HCT116 (cell line): ENCODE data around the gene DOCK11. TPM values are rescaled to one million over a fixed set of nuclear protein-coding genes. Genes with fewer than 3 reads are reported as not detected.

Source experiments
- ATAC-seq: fragments of 200-7000 bp; cut with Tn5 transposase; 2 replicates; pipeline ENCODE4 v1.9.1; 2020; ENCODE audit warnings: mild to moderate bottlenecking, moderate library complexity
- BruUV-seq: library from RNA; stranded (reverse); fragments of 400-500 nt; replicated peaks from 2 replicates; lab custom pipeline; 2021; lab: Mats Ljungman, UMichigan
- CTCF ChIA-PET: fragments of 300-600 bp; sonication (Branson Sonifier 250); formaldehyde crosslinking; loops from one replicate; lab custom pipeline; 2021; ENCODE audit warnings: antibody characterized with exemption; lab: Charles Lee
- POLR2A ChIA-PET: fragments of 300-600, 350-600 bp; sonication (Branson Sonifier 250); formaldehyde crosslinking; loops from one replicate; lab custom pipeline; 2021; ENCODE audit warnings: antibody characterized with exemption; lab: Charles Lee
- RAD21 ChIA-PET, 2 experiments: fragments of 300-600 bp; sonication (Branson Sonifier 250); formaldehyde crosslinking; loops; one replicate each; lab custom pipeline; 2023; ENCODE audit warnings: low total read pairs in 2 of 2; ENCODE audit not compliant: uncharacterized antibody in 2 of 2, unreplicated experiment in 2 of 2, low non-redundant PET in 1 of 2; lab: Charles Lee
- DNase-seq: peaks from one replicate; pipeline ENCODE4 v3.0.0-alpha.2; 2010; ENCODE audit warnings: low read depth, low spot score
- H2AFZ ChIP-seq: fragments of 200-600 bp; shearing (Covaris generic), sonication (generic); 2 replicates; pipeline ENCODE4 v1.6.1; 2017; ENCODE audit warnings: low read depth, mixed run types, mixed read lengths, antibody characterized with exemption, low read length; ENCODE audit not compliant: poor library complexity, severe bottlenecking
- H3K27ac ChIP-seq: 2 replicates; pipeline ENCODE4 v1.5.1; 2012; ENCODE audit warnings: low read depth, low read length
- H3K27me3 ChIP-seq: fragments of 200-600 bp; sonication (generic); 2 replicates; pipeline ENCODE4 v1.6.1; 2016; ENCODE audit warnings: mixed run types, low read length, mixed read lengths; ENCODE audit not compliant: insufficient read depth
- H3K36me3 ChIP-seq, 2 experiments: fragments of 200-500 bp in 1 of 2; fragments of 200-600 bp in 1 of 2; sonication (Bioruptor generic) in 1 of 2; sonication (generic) in 1 of 2; 2 replicates each; pipeline versions ENCODE4 v1.5.1 to v1.6.1; 2014 to 2016; ENCODE audit warnings: low read length in 2 of 2, inconsistent platforms in 1 of 2, mixed read lengths in 1 of 2, mixed run types in 1 of 2; ENCODE audit not compliant: insufficient read depth in 2 of 2, control insufficient read depth in 1 of 2
- H3K4me1 ChIP-seq, 2 experiments: fragments of 200-600 bp in 1 of 2; sonication (generic) in 1 of 2; 2 replicates each; pipeline versions ENCODE4 v1.5.1 to v1.6.1; 2012 to 2017; ENCODE audit warnings: low read length in 2 of 2, inconsistent platforms in 1 of 2, mild to moderate bottlenecking in 1 of 2, mixed read lengths in 1 of 2, mixed run types in 1 of 2, moderate library complexity in 1 of 2; ENCODE audit not compliant: insufficient read depth in 2 of 2, control insufficient read depth in 1 of 2
- H3K4me2 ChIP-seq: fragments of 200-600 bp; sonication (generic); 2 replicates; pipeline ENCODE4 v1.6.1; 2017; ENCODE audit warnings: mixed run types, low read length, mixed read lengths
- H3K4me3 ChIP-seq, 2 experiments: fragments of 200-600 bp in 1 of 2; sonication (generic) in 1 of 2; replicated peaks in 1 of 2; 2 replicates each; pipeline ENCODE4 v1.5.1; 2011 to 2016; ENCODE audit warnings: low read length in 2 of 2, control low read depth in 1 of 2, low read depth in 1 of 2, mild to moderate bottlenecking in 1 of 2, mixed read lengths in 1 of 2, mixed run types in 1 of 2
- H3K79me2 ChIP-seq: fragments of 200-600 bp; sonication (generic); 2 replicates; pipeline ENCODE4 v1.6.1; 2017; ENCODE audit warnings: mild to moderate bottlenecking, mixed run types, low read length, moderate library complexity, mixed read lengths; ENCODE audit not compliant: insufficient read depth
- H3K9ac ChIP-seq: fragments of 200-600 bp; sonication (generic); 2 replicates; pipeline ENCODE4 v1.6.1; 2016; ENCODE audit warnings: low read length, mixed read lengths
- H3K9me2 ChIP-seq: fragments of 200-600 bp; sonication (generic), shearing (Covaris generic); 2 replicates; pipeline ENCODE4 v1.6.1; 2017; ENCODE audit warnings: mixed run types, mild to moderate bottlenecking, moderate library complexity; ENCODE audit not compliant: insufficient read depth
- H3K9me3 ChIP-seq, 2 experiments: fragments of 200-500 bp in 1 of 2; fragments of 200-600 bp in 1 of 2; sonication (Bioruptor generic) in 1 of 2; sonication (generic) in 1 of 2; 2 replicates each; pipeline ENCODE4 v1.6.1; 2014 to 2017; ENCODE audit warnings: low read length in 2 of 2, mixed read lengths in 2 of 2, inconsistent platforms in 1 of 2, low read depth in 1 of 2, mild to moderate bottlenecking in 1 of 2, mixed run types in 1 of 2, moderate library complexity in 1 of 2; ENCODE audit not compliant: control insufficient read depth in 1 of 2, insufficient read depth in 1 of 2
- H4K20me1 ChIP-seq: fragments of 200-600 bp; sonication (generic), shearing (Covaris generic); 2 replicates; pipeline ENCODE4 v1.6.1; 2017; ENCODE audit warnings: mixed run types, mild to moderate bottlenecking, moderate library complexity; ENCODE audit not compliant: insufficient read depth
- ATF3 ChIP-seq: IDR thresholded peaks from 2 replicates; pipeline ENCODE4 v1.6.1; 2012
- CBX3 ChIP-seq: IDR thresholded peaks from 2 replicates; pipeline ENCODE4 v1.6.1; 2012; ENCODE audit warnings: low read depth
- CEBPB ChIP-seq: IDR thresholded peaks from 2 replicates; pipeline ENCODE4 v1.6.1; 2012; ENCODE audit warnings: low read depth
- CTCF ChIP-seq, 3 experiments: fragments of 200-600 bp in 1 of 3; sonication (generic) in 1 of 3; IDR thresholded peaks in 2 of 3; conservative IDR thresholded peaks in 1 of 3; 2 replicates each; pipeline ENCODE4 v1.5.1; 2012 to 2017; ENCODE audit warnings: low read depth in 2 of 3, low read length in 2 of 3, antibody characterized with exemption in 1 of 3, borderline replicate concordance in 1 of 3, control low read depth in 1 of 3, mild to moderate bottlenecking in 1 of 3, mixed read lengths in 1 of 3, mixed run types in 1 of 3, moderate library complexity in 1 of 3; ENCODE audit not compliant: insufficient read depth in 1 of 3
- ELF1 ChIP-seq: IDR thresholded peaks from 2 replicates; pipeline ENCODE4 v1.6.1; 2012; ENCODE audit warnings: low read depth, borderline replicate concordance
- EZH2 ChIP-seq: fragments of 200-600 bp; sonication (generic); IDR thresholded peaks from 2 replicates; pipeline ENCODE4 v1.6.1; 2017; ENCODE audit warnings: antibody characterized with exemption, mixed run types
- EZH2phosphoT487 ChIP-seq: fragments of 200-600 bp; IDR thresholded peaks from 2 replicates; pipeline ENCODE4 v1.6.1; 2018; ENCODE audit warnings: antibody characterized with exemption, borderline replicate concordance
- JUND ChIP-seq: IDR thresholded peaks from 2 replicates; pipeline ENCODE4 v1.6.1; 2012
- MAX ChIP-seq: IDR thresholded peaks from 2 replicates; pipeline ENCODE4 v1.6.1; 2012
- POLR2A ChIP-seq: IDR thresholded peaks from 2 replicates; pipeline ENCODE4 v1.7.0; 2011; ENCODE audit warnings: borderline replicate concordance; ENCODE audit not compliant: insufficient read depth, insufficient read length; ENCODE audit errors: extremely low read depth
- POLR2AphosphoS5 ChIP-seq: IDR thresholded peaks from 2 replicates; pipeline ENCODE4 v1.6.1; 2011; ENCODE audit warnings: mild to moderate bottlenecking, low read depth, low read length, moderate library complexity
- RAD21 ChIP-seq: IDR thresholded peaks from 2 replicates; pipeline ENCODE4 v1.6.1; 2012; ENCODE audit warnings: low read depth, mild to moderate bottlenecking
- REST ChIP-seq: IDR thresholded peaks from 2 replicates; pipeline ENCODE4 v1.6.1; 2012; ENCODE audit warnings: low read depth
- SIN3A ChIP-seq: IDR thresholded peaks from 2 replicates; pipeline ENCODE4 v1.6.1; 2012; ENCODE audit warnings: low read depth
- SP1 ChIP-seq: IDR thresholded peaks from 2 replicates; pipeline ENCODE4 v1.6.1; 2012; ENCODE audit warnings: low read depth
- SRF ChIP-seq: IDR thresholded peaks from 2 replicates; pipeline ENCODE4 v1.6.1; 2012; ENCODE audit warnings: low read depth
- TCF7L2 ChIP-seq: IDR thresholded peaks from 2 replicates; pipeline ENCODE4 v1.7.0; 2011; ENCODE audit warnings: borderline replicate concordance, inconsistent platforms; ENCODE audit not compliant: insufficient read depth, insufficient read length; ENCODE audit errors: extremely low read depth
- YY1 ChIP-seq: IDR thresholded peaks from 2 replicates; pipeline ENCODE4 v1.6.1; 2011; ENCODE audit warnings: low read length, low read depth, moderate library complexity, mild to moderate bottlenecking; ENCODE audit not compliant: insufficient replicate concordance; ENCODE audit errors: extremely low read depth
- ZNF274 ChIP-seq: fragments of 200-500 bp; sonication (Bioruptor generic); IDR thresholded peaks from 2 replicates; pipeline ENCODE4 v1.6.1; 2014; ENCODE audit warnings: mild to moderate bottlenecking, low read depth, low read length, inconsistent platforms
- intact Hi-C: fragments of 100-400 bp; cut with micrococcal nuclease; formaldehyde crosslinking; loops from 2 replicates; pipeline ENCODE4 v1.10.0; 2022
- total RNA-seq: library from RNA; stranded (reverse); gene quantifications from one replicate; pipeline ENCODE4 v1.2.1, GENCODE V29; 2021; ENCODE audit not compliant: unreplicated experiment
- TF ChIP-seq, protein P1 (sequence below): IDR thresholded peaks from 2 replicates; pipeline ENCODE4 v1.6.1; 2011; ENCODE audit warnings: mild to moderate bottlenecking, low read length, moderate library complexity; ENCODE audit not compliant: insufficient replicate concordance; ENCODE audit errors: extremely low read depth

The DOCK11 gene
- total RNA-seq, 1 experiment from 2014 or later: 0.59 TPM

DNA sequence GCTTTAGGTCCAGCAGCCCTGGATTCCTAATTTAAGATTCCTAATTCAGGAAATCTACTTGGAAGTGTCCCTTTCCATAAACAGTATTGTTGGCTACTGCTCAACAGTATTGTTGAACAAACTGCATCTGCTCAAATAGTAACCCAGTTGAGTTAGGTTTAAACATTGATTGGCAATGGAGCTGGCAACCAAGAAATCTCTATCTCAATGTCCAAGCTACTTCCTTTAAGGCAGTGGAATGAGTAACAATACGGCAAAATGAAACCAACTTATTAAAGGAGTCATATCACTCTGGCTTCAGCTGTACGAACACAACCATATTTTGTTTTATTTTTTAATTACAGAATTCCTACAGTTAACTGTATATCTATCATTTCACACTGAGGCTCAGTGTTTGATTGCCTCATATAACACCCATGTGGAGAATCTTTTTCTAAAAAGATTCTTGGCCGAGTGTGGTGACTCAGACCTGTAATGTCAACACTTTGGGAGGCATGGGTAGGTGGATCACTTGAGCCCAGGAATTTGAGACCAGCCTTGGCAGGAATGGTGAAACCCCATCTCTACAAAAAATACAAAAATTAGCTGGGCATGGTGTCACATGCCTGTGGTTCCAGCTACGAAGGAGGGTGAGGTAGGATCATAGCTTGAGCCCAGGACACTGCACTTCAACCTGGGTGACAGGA, 160.1 kb downstream of the DOCK11 start:
- ChIA-PET CTCF (interaction anchor here (1.6 kb wide), 1 partner anchor 11 kb away, joined by 3 read pairs; no protein-coding TSS in a partner anchor), POLR2A (no interaction called here)

More for the DNA sequence above, 160.1 kb downstream of the DOCK11 start:
- no peak overlapping the region for H2AFZ ChIP-seq
- no peaks in the 10 kb centered on the region for H3K4me1 ChIP-seq
- H3K9ac ChIP-seq: no peak overlapping the region
- no peak for TF ChIP-seq TCF7L2
- TF ChIP-seq SP1: no peak
- TF ChIP-seq EZH2: no peak
- no peak for TF ChIP-seq CBX3
- no peak for TF ChIP-seq RAD21
- TF ChIP-seq CTCF (IDR thresholded peaks at IDR 0.05 in 2 of 3, conservative IDR thresholded peaks at IDR 0.05 in 1 of 3; ENCODE audit: borderline replicate concordance in 1 of 3, insufficient read depth in 1 of 3, low read depth in 2 of 3, low read length in 2 of 3): no peak
- TF ChIP-seq ZNF274: no peak
- TF ChIP-seq SRF: no peak
- no peak for TF ChIP-seq REST
- TF ChIP-seq YY1: no peak
- TF ChIP-seq, protein P1, sequence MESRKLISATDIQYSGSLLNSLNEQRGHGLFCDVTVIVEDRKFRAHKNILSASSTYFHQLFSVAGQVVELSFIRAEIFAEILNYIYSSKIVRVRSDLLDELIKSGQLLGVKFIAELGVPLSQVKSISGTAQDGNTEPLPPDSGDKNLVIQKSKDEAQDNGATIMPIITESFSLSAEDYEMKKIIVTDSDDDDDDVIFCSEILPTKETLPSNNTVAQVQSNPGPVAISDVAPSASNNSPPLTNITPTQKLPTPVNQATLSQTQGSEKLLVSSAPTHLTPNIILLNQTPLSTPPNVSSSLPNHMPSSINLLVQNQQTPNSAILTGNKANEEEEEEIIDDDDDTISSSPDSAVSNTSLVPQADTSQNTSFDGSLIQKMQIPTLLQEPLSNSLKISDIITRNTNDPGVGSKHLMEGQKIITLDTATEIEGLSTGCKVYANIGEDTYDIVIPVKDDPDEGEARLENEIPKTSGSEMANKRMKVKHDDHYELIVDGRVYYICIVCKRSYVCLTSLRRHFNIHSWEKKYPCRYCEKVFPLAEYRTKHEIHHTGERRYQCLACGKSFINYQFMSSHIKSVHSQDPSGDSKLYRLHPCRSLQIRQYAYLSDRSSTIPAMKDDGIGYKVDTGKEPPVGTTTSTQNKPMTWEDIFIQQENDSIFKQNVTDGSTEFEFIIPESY: no peak
- no peak for TF ChIP-seq CEBPB
- TF ChIP-seq ATF3: no peak
- no peak for TF ChIP-seq JUND
- no peak for TF ChIP-seq SIN3A
- TF ChIP-seq MAX: no peak
- no peak for TF ChIP-seq POLR2A
- no peak for TF ChIP-seq POLR2AphosphoS5
- no peak for TF ChIP-seq ELF1
- no peak for TF ChIP-seq EZH2phosphoT487
- TF ChIP-seq, all 23 proteins: peak for 0
- Histone ChIP-seq H3K4me2 (peak overlapping the region; percentile 5; the same call in 1 of the 2 replicates), H3K4me3 (no peak overlapping the region), H3K36me3 (no peaks in the 10 kb centered on the region), H3K9me2 (no peaks in the 10 kb centered on the region), H3K9me3 (no peaks in the 10 kb centered on the region), H3K27me3 (no peaks in the 10 kb centered on the region), H3K79me2 (no peaks in the 10 kb centered on the region), H3K27ac (no peak overlapping the region), H4K20me1 (no peaks in the 10 kb centered on the region)
- ATAC-seq: no peak
- intact Hi-C loops: no loop called here
- RAD21 ChIA-PET: no interaction called here
- no TSS peak for BruUV-seq
- no peak for DNase-seq
